ENCODE measurements around the gene MGAT4A.

Gene MGAT4A

GRCh38 chr2:98659491-98659840 is 71.5 kb downstream of the MGAT4A start:
- DNase-seq (ENCODE audit: low read depth in 1 of 2, low spot score in 1 of 2), result peak in 1 of 2 donors; percentile 21

- DNase-seq (ENCODE audit: low read depth in 1 of 2, low spot score in 1 of 2), result no peak
These were observed 72.0 kb downstream of the MGAT4A start for GRCh38 chr2:98658816-98659490.

GRCh38 chr2:98656800-98657199 is 74.1 kb downstream of the MGAT4A start:
- DNase-seq (ENCODE audit: low read depth in 1 of 2, low spot score in 1 of 2), result peak in 1 of 2 donors; percentile 18

- DNase-seq (ENCODE audit: low read depth in 1 of 2, low spot score in 1 of 2), result no peak
These were observed 76.0 kb downstream of the MGAT4A start for GRCh38 chr2:98654699-98655495.

GRCh38 chr2:98650998-98651397 is 79.9 kb downstream of the MGAT4A start:
- DNase-seq (ENCODE audit: low read depth in 1 of 2, low spot score in 1 of 2), result no peak

- no peak for DNase-seq (ENCODE audit: low read depth in 1 of 2, low spot score in 1 of 2)
These were observed 80.9 kb downstream of the MGAT4A start for GRCh38 chr2:98649992-98650375.

- peak; percentile 73 to 81 for DNase-seq (ENCODE audit: low read depth in 1 of 2, low spot score in 1 of 2)
These were observed 81.6 kb downstream of the MGAT4A start for GRCh38 chr2:98649135-98649991.

- no peak for DNase-seq (ENCODE audit: low read depth in 1 of 2, low spot score in 1 of 2)
These were observed 82.5 kb downstream of the MGAT4A start for GRCh38 chr2:98648451-98648850.

- DNase-seq (ENCODE audit: low read depth in 1 of 2, low spot score in 1 of 2), result no peak
These were observed 83.3 kb downstream of the MGAT4A start for GRCh38 chr2:98647636-98648035.

GRCh38 chr2:98643496-98644100 is 87.3 kb downstream of the MGAT4A start:
- DNase-seq (ENCODE audit: low read depth in 1 of 2, low spot score in 1 of 2), result no peak

GRCh38 chr2:98637401-98638147 is 93.4 kb downstream of the MGAT4A start:
- peak in 1 of 2 donors; percentile 39 for DNase-seq (ENCODE audit: low read depth in 1 of 2, low spot score in 1 of 2)

- peak; percentile 18 to 35 for DNase-seq (ENCODE audit: low read depth in 1 of 2, low spot score in 1 of 2)
These were observed 96.4 kb downstream of the MGAT4A start for GRCh38 chr2:98634406-98635092.

- DNase-seq (ENCODE audit: low read depth in 1 of 2, low spot score in 1 of 2), result no peak
These were observed 98.6 kb downstream of the MGAT4A start for GRCh38 chr2:98632351-98632750.

- no peak for DNase-seq (ENCODE audit: low read depth in 1 of 2, low spot score in 1 of 2)
These were observed 107.3 kb downstream of the MGAT4A start for GRCh38 chr2:98623657-98624056.

- no peak for DNase-seq (ENCODE audit: low read depth in 1 of 2, low spot score in 1 of 2)
These were observed 113.8 kb downstream of the MGAT4A start for GRCh38 chr2:98617149-98617548.

GRCh38 chr2:98615481-98615880 is 115.5 kb downstream of the MGAT4A start:
- no peak for DNase-seq (ENCODE audit: low read depth in 1 of 2, low spot score in 1 of 2)

- no peak for DNase-seq (ENCODE audit: low read depth in 1 of 2, low spot score in 1 of 2)
These were observed 116.8 kb downstream of the MGAT4A start for GRCh38 chr2:98614024-98614739.

- DNase-seq (ENCODE audit: low read depth in 1 of 2, low spot score in 1 of 2), result no peak
These were observed 121.8 kb downstream of the MGAT4A start for GRCh38 chr2:98608962-98609604.

All from activated CD4-positive, alpha-beta T cell treated with anti-CD3 and anti-CD28 coated beads, Interleukin-2, amount 50 U/mL, for 24 hours (primary cell).